GM18868 (cell line): ENCODE measurements around the gene NEURL1B.
A peak's percentile ranks its signal among the peaks of the same experiment; 100 is the strongest.
"Not testable (repeated sequence)": the region's sequence is repeated elsewhere in the genome, so short reads cannot be mapped to it uniquely, and the experiment has no call there.

Source experiments
- ATAC-seq: cut with Tn5 transposase; IDR thresholded peaks from one replicate; pipeline ENCODE4 v1.9.1; 2021; ENCODE audit warnings: mild to moderate bottlenecking, moderate library complexity; ENCODE audit not compliant: unreplicated experiment

The NEURL1B gene

GRCh38 chr5:172670444-172670843, 29.4 kb downstream of the NEURL1B start:
- no peak for ATAC-seq

DNA sequence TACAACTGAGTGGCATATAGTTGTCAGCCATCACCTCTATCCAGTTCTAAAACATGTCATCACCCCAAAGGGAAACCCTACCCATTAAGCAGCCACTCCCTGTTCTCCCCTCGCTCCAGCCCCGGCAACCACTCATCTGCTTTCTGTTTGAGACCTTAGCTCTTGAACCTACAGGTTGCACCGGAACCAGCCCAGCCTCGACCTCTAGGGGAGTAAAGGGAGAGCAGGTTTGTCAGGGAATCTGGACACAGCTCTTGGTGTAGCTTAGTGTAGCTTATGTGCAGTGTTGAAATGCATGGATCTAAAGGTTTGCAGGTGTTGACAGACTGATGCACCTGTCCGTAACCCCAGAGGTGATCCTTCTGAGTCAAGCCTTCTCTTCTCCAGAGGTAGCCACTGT, 30.0 kb downstream of the NEURL1B start:
- no peak for ATAC-seq

DNA sequence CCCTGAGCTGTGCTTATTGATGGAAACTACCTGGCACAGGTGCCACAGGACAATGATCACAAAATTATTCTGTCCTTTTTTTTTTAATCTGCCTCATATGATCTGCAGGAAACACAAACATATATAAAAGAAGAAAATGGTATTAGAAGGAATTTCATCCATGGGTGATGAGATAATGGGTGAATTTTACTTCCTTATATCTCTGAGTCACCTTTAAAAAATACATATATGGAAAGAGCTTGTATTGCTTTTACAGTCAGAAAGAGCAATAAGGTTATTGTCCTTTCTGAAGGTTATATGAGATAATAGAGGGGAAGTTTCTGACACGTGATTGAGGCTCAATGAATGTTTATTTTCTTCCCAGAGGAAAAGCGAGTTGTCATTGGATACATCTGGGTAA, 31.6 kb downstream of the NEURL1B start:
- ATAC-seq, result no peak

DNA sequence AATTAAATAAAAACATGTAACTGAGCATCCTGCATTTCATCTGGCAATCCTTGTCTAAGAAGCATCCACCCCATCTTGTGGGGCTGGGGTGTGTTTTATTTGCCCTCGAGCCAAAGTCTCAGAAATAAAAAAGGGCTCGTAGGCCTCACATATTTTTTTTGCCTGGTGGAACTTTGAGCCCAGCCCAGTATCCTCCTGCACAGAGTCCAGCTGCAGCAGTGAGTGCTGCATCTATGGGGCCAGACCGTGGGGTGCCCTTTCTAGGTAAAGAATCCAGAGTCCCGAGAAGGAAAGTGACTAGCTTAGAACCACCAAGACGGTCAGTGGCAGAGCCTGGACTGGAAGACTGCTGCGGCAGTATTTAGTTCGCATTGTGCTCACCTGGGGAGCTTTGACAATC, 33.1 kb downstream of the NEURL1B start:
- no peak for ATAC-seq

- ATAC-seq, result no peak
Measured at GRCh38 chr5:172676914-172677475, 35.9 kb downstream of the NEURL1B start.

DNA sequence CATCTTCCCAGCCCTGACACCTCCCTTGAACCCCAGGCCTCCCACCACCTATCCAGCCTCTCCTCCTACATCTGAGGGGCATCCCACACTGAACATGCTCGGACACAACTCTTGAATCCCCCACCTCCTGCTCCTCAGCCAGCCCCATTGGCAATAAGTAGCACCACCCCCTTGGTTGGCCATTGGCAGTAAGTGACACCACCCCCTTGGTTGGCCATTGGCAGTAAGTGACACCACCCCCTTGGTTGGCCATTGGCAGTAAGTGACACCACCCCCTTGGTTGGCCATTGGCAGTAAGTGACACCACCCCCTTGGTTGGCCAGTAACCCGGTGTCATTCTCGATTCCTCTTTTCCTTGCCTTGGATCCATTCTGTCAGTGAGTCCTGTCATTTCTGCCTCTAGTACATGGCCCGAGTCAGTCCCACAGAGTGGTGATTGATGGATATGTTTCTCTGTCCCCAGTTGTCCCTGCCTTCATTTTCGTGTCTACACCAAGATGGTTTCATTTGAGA, 37.4 kb downstream of the NEURL1B start:
- not testable (repeated sequence) for ATAC-seq

GRCh38 chr5:172678902-172679301, 37.8 kb downstream of the NEURL1B start:
- ATAC-seq, result no peak

DNA sequence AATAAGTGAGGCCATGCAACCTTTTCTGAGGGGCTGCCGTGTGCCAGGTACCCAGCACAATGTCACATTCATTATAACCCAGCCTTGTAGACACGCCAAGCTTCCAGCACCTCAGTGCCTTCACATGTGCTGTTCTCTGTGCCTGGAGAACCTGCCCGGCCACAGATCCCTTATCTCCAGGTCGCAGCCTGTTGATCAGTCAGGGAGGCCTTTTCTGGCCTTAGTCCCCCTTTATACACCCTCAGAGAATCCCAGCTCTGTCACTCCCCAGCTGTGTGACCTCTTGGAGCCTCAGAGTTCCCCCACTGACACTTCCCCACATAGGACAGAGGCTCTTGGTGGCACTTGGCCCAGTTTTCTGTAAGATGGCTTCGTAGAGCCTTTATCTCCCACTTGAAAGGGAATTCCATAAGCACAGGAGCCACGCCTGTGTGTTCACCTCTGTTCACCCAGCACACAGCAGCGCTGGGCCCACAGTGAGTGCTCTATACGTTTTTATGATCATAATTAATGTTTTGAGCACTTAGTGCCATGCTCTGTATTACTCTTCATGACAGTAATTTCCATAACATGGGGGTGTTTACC, 38.7 kb downstream of the NEURL1B start:
- no peak for ATAC-seq

DNA sequence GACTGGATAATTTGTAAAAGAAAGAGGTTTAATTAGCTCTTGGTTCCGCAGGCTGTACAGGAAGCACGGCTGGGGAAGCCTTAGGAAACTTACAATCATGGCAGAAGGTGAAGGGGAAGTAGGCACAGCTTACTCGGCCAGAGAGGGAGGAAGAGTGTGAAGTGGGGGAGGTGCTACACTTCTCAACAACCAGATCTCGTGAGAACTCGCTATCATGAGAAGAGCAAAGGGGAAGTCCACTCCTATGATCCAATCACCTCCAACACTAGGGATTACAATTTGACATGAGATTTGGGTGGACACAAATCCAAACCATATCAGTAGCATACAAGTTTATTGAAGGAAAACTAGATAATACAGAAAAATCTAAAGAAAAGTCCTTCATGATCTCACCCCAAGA, 39.9 kb downstream of the NEURL1B start:
- no peak for ATAC-seq

GRCh38 chr5:172681421-172681820, 40.4 kb downstream of the NEURL1B start:
- ATAC-seq, result no peak

DNA sequence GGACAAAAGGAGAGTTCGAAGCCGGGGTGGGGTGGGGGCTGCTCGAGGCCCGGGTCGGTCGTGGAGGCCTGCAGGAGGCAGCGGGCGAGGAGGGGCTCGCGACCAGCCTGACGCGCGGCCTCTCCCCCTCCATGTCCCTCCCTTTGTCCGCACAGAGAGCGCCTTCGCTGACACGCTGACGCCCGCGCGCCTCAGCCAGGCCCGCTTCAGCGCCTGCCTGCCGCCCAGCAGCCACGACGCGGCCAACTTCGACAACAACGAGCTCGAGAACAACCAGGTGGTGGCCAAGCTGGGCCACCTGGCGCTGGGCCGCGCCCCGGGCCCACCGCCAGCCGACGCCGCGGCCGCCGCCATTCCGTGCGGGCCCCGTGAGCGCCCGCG, 42.2 kb downstream of the NEURL1B start:
- no peak for ATAC-seq

DNA sequence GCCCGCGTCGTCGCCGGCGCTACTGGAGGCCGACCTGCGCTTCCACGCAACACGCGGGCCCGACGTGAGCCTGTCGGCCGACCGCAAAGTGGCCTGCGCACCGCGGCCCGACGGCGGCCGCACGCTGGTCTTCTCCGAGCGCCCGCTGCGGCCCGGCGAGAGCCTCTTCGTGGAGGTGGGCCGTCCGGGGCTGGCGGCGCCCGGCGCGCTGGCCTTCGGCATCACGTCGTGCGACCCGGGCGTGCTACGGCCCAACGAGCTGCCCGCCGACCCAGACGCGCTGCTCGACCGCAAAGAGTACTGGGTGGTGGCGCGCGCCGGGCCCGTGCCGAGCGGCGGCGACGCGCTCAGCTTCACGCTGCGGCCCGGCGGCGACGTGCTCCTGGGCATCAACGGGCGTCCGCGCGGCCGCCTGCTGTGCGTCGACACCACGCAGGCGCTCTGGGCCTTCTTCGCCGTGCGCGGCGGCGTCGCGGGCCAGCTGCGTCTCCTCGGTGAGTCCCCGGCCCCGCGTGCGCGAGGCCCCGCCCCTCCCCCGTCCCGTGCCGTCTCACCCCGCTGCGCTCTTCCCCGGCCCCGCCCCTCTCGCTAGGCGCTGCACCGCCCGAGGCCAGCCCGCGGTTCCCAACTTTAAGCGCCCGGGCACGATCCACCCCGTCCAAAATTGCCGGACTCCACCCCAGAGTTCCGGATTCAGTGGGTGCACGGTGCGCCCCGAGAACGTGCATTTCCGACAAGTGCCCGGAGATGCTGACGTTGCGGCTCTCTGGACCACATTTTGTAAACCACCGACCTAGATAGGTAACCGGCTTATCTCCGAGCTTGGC, 42.8 kb downstream of the NEURL1B start:
- ATAC-seq, result no peak

DNA sequence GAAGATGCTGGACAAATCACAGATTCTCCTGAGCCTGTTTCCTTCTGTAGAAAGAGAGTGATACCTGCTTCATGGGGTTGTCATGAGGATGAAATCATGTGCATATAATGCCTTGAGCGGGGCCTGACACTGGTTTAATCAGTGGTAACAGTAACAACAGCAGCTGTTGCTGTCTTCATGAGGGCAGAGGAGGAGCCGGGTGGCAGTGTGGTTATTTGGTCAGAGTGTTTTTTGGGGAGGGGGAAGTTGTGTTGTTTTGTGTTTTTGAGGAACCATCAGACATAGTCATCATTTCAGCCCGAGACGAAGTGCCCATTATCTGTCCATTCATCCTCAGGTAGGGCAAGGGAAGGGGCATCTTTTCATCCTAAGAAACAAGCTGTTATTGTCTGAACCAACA, 44.0 kb downstream of the NEURL1B start:
- ATAC-seq, result no peak

DNA sequence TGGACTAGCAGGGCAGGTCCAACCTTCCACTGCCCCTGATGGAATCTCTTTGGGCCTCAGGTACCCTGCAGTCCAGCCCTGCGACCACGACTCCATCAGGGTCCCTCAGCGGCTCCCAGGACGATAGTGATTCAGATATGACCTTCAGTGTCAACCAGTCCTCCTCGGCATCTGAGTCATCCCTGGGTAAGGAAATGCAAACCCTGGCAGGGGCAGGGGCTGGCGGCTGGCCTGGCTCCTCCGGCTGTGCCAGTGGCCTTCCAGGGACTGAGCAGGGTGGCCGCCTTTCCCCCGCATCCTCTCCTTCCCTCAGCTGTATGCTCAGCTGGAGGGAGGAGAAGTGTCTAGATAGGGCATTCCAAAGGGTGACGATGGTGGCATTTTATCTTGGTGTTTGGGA, 45.0 kb downstream of the NEURL1B start:
- no peak for ATAC-seq

DNA sequence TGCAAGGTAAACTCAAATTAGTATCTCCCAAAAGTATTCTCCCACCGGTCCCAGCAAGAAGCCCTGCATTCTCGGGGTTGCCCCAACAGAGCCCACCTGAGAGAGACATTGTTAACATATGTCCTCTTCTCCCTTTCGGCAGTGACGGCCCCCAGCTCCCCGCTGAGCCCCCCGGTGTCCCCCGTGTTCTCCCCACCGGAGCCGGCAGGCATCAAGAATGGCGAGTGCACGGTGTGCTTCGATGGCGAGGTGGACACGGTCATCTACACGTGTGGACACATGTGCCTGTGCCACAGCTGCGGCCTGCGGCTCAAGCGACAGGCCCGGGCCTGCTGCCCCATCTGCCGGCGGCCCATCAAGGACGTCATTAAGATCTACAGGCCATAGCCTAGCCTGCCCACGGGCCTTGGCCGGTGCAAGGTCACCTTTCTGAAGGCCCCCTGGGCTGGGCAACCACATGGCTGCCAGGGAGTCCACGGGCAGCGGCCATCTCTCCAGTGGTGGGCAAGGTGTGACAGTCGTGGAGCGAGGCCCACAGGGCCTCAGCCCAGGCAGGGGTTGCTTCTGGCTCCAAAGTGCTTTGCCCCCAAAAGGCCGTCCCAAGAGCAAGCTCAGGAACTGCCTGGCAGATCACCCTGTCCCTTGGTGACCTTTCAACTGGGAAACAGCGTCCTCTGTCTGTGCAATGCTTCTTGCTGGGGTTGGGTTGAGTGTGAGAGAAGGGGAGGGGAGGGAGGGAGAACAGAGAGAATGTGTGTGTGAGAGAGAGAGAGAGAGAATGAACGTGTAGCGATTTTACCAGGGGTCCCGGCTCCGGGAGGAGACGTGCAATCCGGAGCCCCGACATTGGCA, 45.7 kb downstream of the NEURL1B start:
- ATAC-seq, result no peak

DNA sequence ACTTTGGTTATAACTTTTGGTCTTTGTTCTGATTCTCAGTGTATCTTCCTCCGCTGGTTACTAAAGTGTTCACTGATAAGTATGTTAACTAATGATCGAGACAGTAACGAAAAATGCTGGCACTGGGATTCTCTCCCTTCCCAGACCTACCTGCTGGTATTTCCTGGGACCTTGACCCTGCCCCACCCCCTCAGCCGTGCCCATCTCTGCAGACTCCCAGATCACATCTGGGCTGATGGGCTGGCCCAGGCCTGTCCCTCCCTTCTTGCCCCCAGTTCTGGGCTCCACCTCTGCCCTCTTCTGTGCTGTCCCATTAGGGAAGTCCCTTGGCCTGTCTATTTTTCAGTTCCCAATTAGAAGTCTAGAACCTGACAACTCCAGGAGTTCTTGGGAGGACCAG, 46.9 kb downstream of the NEURL1B start:
- ATAC-seq, result no peak

DNA sequence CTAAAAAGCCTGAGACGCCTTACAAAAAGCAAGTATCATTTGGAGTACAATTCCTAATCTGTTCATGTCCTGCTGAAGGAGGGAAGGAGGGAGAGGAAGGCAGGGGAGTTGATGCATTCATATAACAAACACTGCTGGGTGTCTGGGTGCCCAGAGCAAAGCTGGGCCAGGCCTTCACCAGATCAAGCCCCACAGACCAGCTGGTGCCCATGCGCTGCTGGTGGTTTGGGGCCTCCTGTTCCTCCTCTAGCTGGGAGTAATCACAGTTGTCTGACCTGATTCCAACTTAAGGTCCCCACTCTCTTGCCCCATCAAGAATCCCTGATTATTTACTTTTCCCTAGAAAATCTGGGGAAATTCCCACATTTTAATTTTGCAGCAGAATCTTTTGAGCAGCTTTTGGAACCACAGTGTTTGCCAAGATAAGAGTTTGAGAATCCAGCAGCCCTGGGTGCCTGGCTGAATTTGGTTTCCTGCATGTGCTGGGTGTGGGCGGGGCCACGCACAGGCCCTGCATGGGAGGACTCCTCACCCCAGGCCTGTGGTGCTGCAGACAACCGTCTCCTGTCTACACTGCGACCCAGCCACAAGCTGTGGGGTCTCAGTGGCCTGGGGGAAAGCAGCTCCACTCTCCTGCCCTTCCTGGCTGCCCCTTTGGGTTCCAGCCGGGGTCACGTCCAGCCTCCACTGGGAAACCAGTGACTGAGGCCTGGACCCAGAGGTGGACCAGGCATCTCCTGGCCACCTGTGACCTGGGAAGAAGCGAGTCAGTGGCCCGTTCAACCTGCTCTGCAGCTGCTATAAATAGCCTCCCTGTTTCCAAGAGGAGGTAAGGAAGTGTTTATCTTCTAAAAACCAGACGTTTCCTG, 47.5 kb downstream of the NEURL1B start:
- peak; percentile 60 for ATAC-seq

DNA sequence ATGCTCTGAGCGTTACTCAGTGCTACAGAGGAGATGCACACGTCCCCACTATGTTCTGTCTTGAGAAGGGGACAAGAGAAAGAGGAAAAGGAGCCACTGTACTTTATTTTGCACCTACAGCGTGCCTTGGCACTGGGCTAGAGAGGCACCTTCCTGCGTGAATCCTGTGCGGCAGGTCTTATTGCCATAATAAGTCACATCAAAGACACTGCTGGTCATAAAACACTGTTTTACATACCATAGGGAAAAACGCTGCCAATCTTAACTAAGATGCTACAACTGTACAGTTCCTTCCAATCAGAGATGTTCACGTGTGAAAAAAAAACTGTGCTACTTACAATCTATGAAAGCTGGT, 48.1 kb downstream of the NEURL1B start:
- ATAC-seq, result no peak

GRCh38 chr5:172689801-172690200, 48.7 kb downstream of the NEURL1B start:
- ATAC-seq, result no peak
